ENCODE results near the gene PSMG2. TPM values are rescaled to one million over a fixed set of nuclear protein-coding genes. Genes with fewer than 3 reads are reported as not detected.

Gene PSMG2
- total RNA-seq, 1 experiment from 2014 or later = 63.1 TPM

DNA sequence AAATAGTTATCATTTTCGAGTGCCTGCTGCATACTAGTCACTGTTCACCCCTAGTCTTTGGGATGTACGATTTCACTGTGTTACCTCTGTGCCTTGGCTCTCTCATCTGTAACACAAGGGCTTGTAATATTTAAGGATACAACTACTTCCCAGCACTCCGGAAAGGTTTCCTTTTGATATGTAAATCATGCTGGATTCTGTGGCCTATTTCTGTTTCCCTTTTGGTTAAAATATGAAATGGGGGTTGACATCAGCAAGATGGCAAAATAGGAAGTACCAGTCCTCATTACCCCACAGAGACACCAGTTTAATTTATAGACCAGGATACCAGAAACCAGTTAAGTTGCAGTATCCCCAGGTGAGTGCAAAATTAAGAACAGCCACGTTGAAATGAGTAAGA is 23.5 kb downstream of the PSMG2 start:
- in situ Hi-C loops (cut with HindIII; ENCODE audit: low pct_unique_long_range_greater_than_20kb, low sequenced_read_pairs) = no loop called here
- ATAC-seq (no peak), DNase-seq (ENCODE audit: low read depth, low spot score) (no peak)
- Histone ChIP-seq H3K27ac (ENCODE audit: low read length) (no peak overlapping the region), H3K36me3 (ENCODE audit: control insufficient read depth, insufficient read depth, low read length) (peaks cover 14% of the 10 kb centered on the region), H3K4me1 (ENCODE audit: control insufficient read depth, insufficient read depth, low read length) (peaks cover 4% of the 10 kb centered on the region; the same call in 1 of the 2 replicates), H3K4me3 (ENCODE audit: low read depth in 2 of 2, low read length in 2 of 2) (no peak overlapping the region), H3K27me3 (ENCODE audit: control insufficient read depth, insufficient read depth, low read length) (no peaks in the 10 kb centered on the region), H3K9me3 (ENCODE audit: control insufficient read depth, insufficient read depth, low read depth, low read length) (no peaks in the 10 kb centered on the region)
- no TSS peak for BruUV-seq (replicated peaks)
- intact Hi-C loops (cut with micrococcal nuclease; ENCODE audit: unreplicated experiment) = loop anchor here (2.0 kb wide), 1 partner anchor 208 kb away; no protein-coding TSS in a partner anchor
- TF ChIP-seq, protein P1, sequence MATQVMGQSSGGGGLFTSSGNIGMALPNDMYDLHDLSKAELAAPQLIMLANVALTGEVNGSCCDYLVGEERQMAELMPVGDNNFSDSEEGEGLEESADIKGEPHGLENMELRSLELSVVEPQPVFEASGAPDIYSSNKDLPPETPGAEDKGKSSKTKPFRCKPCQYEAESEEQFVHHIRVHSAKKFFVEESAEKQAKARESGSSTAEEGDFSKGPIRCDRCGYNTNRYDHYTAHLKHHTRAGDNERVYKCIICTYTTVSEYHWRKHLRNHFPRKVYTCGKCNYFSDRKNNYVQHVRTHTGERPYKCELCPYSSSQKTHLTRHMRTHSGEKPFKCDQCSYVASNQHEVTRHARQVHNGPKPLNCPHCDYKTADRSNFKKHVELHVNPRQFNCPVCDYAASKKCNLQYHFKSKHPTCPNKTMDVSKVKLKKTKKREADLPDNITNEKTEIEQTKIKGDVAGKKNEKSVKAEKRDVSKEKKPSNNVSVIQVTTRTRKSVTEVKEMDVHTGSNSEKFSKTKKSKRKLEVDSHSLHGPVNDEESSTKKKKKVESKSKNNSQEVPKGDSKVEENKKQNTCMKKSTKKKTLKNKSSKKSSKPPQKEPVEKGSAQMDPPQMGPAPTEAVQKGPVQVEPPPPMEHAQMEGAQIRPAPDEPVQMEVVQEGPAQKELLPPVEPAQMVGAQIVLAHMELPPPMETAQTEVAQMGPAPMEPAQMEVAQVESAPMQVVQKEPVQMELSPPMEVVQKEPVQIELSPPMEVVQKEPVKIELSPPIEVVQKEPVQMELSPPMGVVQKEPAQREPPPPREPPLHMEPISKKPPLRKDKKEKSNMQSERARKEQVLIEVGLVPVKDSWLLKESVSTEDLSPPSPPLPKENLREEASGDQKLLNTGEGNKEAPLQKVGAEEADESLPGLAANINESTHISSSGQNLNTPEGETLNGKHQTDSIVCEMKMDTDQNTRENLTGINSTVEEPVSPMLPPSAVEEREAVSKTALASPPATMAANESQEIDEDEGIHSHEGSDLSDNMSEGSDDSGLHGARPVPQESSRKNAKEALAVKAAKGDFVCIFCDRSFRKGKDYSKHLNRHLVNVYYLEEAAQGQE (IDR thresholded peaks at IDR 0.05; ENCODE audit: insufficient read depth in 1 of 2, low read depth in 2 of 2, low read length in 1 of 2) = no peak
- TF ChIP-seq SIN3A (IDR thresholded peaks at IDR 0.05; ENCODE audit: borderline replicate concordance, insufficient read depth, low read depth, low read length) (no peak), TCF7L2 (IDR thresholded peaks at IDR 0.05; ENCODE audit: low read depth, low read length) (no peak)
- TF ChIP-seq, protein P2, sequence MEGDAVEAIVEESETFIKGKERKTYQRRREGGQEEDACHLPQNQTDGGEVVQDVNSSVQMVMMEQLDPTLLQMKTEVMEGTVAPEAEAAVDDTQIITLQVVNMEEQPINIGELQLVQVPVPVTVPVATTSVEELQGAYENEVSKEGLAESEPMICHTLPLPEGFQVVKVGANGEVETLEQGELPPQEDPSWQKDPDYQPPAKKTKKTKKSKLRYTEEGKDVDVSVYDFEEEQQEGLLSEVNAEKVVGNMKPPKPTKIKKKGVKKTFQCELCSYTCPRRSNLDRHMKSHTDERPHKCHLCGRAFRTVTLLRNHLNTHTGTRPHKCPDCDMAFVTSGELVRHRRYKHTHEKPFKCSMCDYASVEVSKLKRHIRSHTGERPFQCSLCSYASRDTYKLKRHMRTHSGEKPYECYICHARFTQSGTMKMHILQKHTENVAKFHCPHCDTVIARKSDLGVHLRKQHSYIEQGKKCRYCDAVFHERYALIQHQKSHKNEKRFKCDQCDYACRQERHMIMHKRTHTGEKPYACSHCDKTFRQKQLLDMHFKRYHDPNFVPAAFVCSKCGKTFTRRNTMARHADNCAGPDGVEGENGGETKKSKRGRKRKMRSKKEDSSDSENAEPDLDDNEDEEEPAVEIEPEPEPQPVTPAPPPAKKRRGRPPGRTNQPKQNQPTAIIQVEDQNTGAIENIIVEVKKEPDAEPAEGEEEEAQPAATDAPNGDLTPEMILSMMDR (IDR thresholded peaks at IDR 0.05) = no peak
- POLR2A ChIA-PET = no interaction called here
- CTCF ChIA-PET = interaction anchor here (0.9 to 2.0 kb wide), 3 partner anchors 169 to 208 kb away, joined by 5 to 9 read pairs (median 7); no protein-coding TSS in a partner anchor

DNA sequence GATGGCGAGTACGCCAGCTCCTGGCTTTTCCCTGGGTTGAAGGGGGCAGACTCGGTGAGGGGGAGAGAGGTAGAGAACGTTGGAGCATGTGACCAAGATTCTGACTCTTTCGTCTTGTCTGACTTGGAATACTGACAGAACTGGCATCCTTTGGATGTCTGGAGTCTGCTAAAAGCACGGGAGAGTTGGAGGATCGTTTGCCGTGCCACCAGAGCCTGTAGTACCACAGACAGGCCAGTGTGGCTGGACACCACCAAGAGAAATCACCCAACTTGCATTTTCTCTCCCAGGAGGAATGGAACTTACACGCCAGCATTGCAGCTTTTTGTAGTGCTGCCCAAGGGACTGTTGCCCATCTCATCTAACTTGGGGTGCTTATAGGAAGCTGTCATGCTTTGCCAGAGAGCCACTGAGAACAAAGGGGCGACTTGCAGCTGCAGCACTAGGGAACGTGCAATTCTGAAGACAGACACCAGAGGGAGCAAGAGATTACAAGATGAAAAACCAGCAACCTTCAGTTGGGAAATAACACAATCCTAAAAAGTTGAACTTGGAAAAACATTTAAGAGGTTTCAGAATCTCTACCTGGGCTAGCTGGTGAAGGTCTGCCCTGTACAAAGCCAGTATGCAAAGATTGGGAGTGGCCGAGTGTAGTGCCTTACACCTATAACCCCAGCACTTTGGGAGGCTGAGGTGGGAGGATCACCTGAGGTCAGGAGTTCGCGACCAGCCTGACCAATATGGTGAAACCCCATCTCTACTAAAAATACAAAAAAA is 24.1 kb downstream of the PSMG2 start:
- in situ Hi-C loops (cut with HindIII; ENCODE audit: low pct_unique_long_range_greater_than_20kb, low sequenced_read_pairs) (no loop called here), intact Hi-C loops (cut with micrococcal nuclease; ENCODE audit: unreplicated experiment) (loop anchor here (2.0 kb wide), 1 partner anchor 208 kb away; no protein-coding TSS in a partner anchor)
- no peak for TF ChIP-seq TCF7L2 (IDR thresholded peaks at IDR 0.05; ENCODE audit: low read depth, low read length)
- TF ChIP-seq, protein P2 (IDR thresholded peaks at IDR 0.05) = peak; percentile 88
- Histone ChIP-seq H3K4me1 (ENCODE audit: control insufficient read depth, insufficient read depth, low read length) (peaks cover 4% of the 10 kb centered on the region; the same call in 1 of the 2 replicates), H3K27ac (ENCODE audit: low read length) (no peak overlapping the region), H3K4me3 (ENCODE audit: low read depth in 2 of 2, low read length in 2 of 2) (no peak overlapping the region), H3K27me3 (ENCODE audit: control insufficient read depth, insufficient read depth, low read length) (no peaks in the 10 kb centered on the region), H3K36me3 (ENCODE audit: control insufficient read depth, insufficient read depth, low read length) (peaks cover 11% of the 10 kb centered on the region), H3K9me3 (ENCODE audit: control insufficient read depth, insufficient read depth, low read depth, low read length) (no peaks in the 10 kb centered on the region)
- peak; percentile 89 for ATAC-seq
- BruUV-seq (replicated peaks) = no TSS peak
- DNase-seq (ENCODE audit: low read depth, low spot score) = peak; percentile 76
- CTCF ChIA-PET = interaction anchor here (0.9 to 2.0 kb wide), 3 partner anchors 168 to 208 kb away, joined by 5 to 9 read pairs (median 7); no protein-coding TSS in a partner anchor
- POLR2A ChIA-PET = no interaction called here
